Measurements from ENCODE around the gene NRXN3. TPM values are rescaled to one million over a fixed set of nuclear protein-coding genes. Genes with fewer than 3 reads are reported as not detected.

The NRXN3 gene
- total RNA-seq, 1 experiment from 2014 or later: not detected

DNA sequence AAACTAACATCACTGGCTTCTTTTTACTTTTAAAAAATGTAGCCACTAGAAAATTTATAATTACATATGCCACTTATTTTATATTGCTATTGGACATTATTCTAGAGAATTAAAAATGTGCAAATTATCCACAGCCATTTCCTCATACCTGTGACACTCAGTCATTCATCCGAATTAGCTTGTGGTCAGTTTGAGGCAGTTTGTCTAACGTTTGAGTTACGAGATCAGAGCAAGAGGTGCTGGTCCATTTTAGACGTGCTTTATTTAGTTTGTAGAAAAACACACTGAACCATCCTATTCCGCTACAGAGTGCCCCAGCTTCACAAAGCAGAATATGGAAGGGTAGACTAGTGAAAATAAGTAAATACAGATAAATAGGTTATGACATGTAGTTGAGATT lies 513.0 kb downstream of the NRXN3 start:
- Histone ChIP-seq H3K4me1 (ENCODE audit: control insufficient read depth in 1 of 2, insufficient read depth in 2 of 2, low read length in 2 of 2) (no peaks in the 10 kb centered on the region), H3K79me2 (ENCODE audit: insufficient read depth, low read length) (no peaks in the 10 kb centered on the region), H3K27me3 (ENCODE audit: insufficient read depth, low read length) (no peaks in the 10 kb centered on the region), H4K20me1 (ENCODE audit: insufficient read depth) (no peaks in the 10 kb centered on the region), H3K4me2 (ENCODE audit: low read length) (no peak overlapping the region), H3K27ac (ENCODE audit: low read depth, low read length) (no peak overlapping the region), H3K9ac (ENCODE audit: low read length) (no peak overlapping the region), H3K36me3 (ENCODE audit: control insufficient read depth in 1 of 2, insufficient read depth in 2 of 2, low read length in 2 of 2) (no peaks in the 10 kb centered on the region), H2AFZ (ENCODE audit: low read depth, low read length, poor library complexity, severe bottlenecking) (no peak overlapping the region), H3K4me3 (replicated peaks in 1 of 2; ENCODE audit: low read depth in 1 of 2, low read length in 2 of 2) (no peak overlapping the region), H3K9me3 (ENCODE audit: control insufficient read depth in 1 of 2, insufficient read depth in 1 of 2, low read depth in 1 of 2, low read length in 2 of 2) (no peaks in the 10 kb centered on the region), H3K9me2 (ENCODE audit: insufficient read depth) (no peaks in the 10 kb centered on the region)
- RAD21 ChIA-PET (ENCODE audit: low non-redundant PET in 1 of 2, low total read pairs in 2 of 2, uncharacterized antibody in 2 of 2, unreplicated experiment in 2 of 2): no interaction called here
- DNase-seq (ENCODE audit: low read depth, low spot score) (no peak), ATAC-seq (no peak)
- no TSS peak for BruUV-seq (replicated peaks)
- POLR2A ChIA-PET: no interaction called here
- intact Hi-C loops (cut with micrococcal nuclease): no loop called here
- CTCF ChIA-PET: no interaction called here
- TF ChIP-seq ZFX (IDR thresholded peaks at IDR 0.05) (no peak), ZNF274 (IDR thresholded peaks at IDR 0.05; ENCODE audit: low read depth, low read length) (no peak), SIN3A (IDR thresholded peaks at IDR 0.05; ENCODE audit: low read depth) (no peak), RAD21 (IDR thresholded peaks at IDR 0.05; ENCODE audit: low read depth) (no peak), SP1 (IDR thresholded peaks at IDR 0.05; ENCODE audit: low read depth) (no peak), SRF (IDR thresholded peaks at IDR 0.05; ENCODE audit: low read depth) (no peak), FOSL1 (IDR thresholded peaks at IDR 0.05; ENCODE audit: low read depth) (no peak), ATF3 (IDR thresholded peaks at IDR 0.05) (no peak), TCF7L2 (IDR thresholded peaks at IDR 0.05; ENCODE audit: borderline replicate concordance, extremely low read depth, insufficient read depth, insufficient read length) (no peak), ELF1 (IDR thresholded peaks at IDR 0.05; ENCODE audit: borderline replicate concordance, low read depth) (no peak), POLR2AphosphoS5 (IDR thresholded peaks at IDR 0.05; ENCODE audit: low read depth, low read length) (no peak), CBX3 (IDR thresholded peaks at IDR 0.05; ENCODE audit: low read depth) (no peak)
- TF ChIP-seq, protein P1, sequence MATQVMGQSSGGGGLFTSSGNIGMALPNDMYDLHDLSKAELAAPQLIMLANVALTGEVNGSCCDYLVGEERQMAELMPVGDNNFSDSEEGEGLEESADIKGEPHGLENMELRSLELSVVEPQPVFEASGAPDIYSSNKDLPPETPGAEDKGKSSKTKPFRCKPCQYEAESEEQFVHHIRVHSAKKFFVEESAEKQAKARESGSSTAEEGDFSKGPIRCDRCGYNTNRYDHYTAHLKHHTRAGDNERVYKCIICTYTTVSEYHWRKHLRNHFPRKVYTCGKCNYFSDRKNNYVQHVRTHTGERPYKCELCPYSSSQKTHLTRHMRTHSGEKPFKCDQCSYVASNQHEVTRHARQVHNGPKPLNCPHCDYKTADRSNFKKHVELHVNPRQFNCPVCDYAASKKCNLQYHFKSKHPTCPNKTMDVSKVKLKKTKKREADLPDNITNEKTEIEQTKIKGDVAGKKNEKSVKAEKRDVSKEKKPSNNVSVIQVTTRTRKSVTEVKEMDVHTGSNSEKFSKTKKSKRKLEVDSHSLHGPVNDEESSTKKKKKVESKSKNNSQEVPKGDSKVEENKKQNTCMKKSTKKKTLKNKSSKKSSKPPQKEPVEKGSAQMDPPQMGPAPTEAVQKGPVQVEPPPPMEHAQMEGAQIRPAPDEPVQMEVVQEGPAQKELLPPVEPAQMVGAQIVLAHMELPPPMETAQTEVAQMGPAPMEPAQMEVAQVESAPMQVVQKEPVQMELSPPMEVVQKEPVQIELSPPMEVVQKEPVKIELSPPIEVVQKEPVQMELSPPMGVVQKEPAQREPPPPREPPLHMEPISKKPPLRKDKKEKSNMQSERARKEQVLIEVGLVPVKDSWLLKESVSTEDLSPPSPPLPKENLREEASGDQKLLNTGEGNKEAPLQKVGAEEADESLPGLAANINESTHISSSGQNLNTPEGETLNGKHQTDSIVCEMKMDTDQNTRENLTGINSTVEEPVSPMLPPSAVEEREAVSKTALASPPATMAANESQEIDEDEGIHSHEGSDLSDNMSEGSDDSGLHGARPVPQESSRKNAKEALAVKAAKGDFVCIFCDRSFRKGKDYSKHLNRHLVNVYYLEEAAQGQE (IDR thresholded peaks at IDR 0.05; ENCODE audit: low read depth): no peak

Data from HCT116 (cell line).